B cell (primary cell): ENCODE data around the gene IL17A. TPM values are rescaled to one million over a fixed set of nuclear protein-coding genes. Genes with fewer than 3 reads are reported as not detected.

Experiments used
- ATAC-seq: fragments of 200-7000 bp; cut with Tn5 transposase; one replicate; pipeline ENCODE4 v1.10.0; 2021; ENCODE audit warnings: low read depth, mild to moderate bottlenecking, moderate number of reproducible peaks, moderate library complexity
- CTCF ChIA-PET: fragments of 350-600 bp; sonication (Branson Sonifier 250); formaldehyde crosslinking; loops from one replicate; lab custom pipeline; 2021; ENCODE audit warnings: antibody characterized with exemption, inconsistent platforms; lab: Charles Lee
- POLR2A ChIA-PET: fragments of 350-600 bp; sonication (Branson Sonifier 250); formaldehyde crosslinking; loops from one replicate; lab custom pipeline; 2021; ENCODE audit warnings: antibody characterized with exemption; lab: Charles Lee
- DNase-seq: peaks from one replicate; pipeline ENCODE4 v3.0.0; 2013
- H2AFZ ChIP-seq: 2 replicates; pipeline ENCODE4 v1.6.1; 2012; ENCODE audit warnings: mild to moderate bottlenecking, low read depth, low read length; ENCODE audit not compliant: insufficient read depth, poor library complexity, severe bottlenecking
- H3K27ac ChIP-seq, 2 donors: 1 replicate in 1 of 2; 2 replicates in 1 of 2; pipeline ENCODE4 v1.5.1; 2012 to 2013; ENCODE audit warnings: low read length in 2 of 2, mild to moderate bottlenecking in 2 of 2, moderate library complexity in 1 of 2
- H3K27me3 ChIP-seq, 4 experiments: fragments of 200-600 bp in 1 of 4; sonication (generic) in 1 of 4; replicated peaks in 1 of 4; 1 replicate in 2 of 4; 2 replicates in 2 of 4; pipeline versions ENCODE4 v1.6.1 to v1.7.0; 2013 to 2016; ENCODE audit warnings: low read length in 3 of 4, mild to moderate bottlenecking in 2 of 4, mixed read lengths in 1 of 4, moderate library complexity in 1 of 4; ENCODE audit not compliant: insufficient read depth in 4 of 4, control insufficient read depth in 3 of 4; ENCODE audit errors: control extremely low read depth in 1 of 4
- H3K36me3 ChIP-seq, 2 experiments: replicated peaks in 1 of 2; 1 replicate in 1 of 2; 2 replicates in 1 of 2; pipeline versions ENCODE4 v1.6.1 to v1.7.1; 2013; ENCODE audit warnings: low read length in 1 of 2; ENCODE audit not compliant: insufficient read depth in 2 of 2, control insufficient read depth in 1 of 2; ENCODE audit errors: control extremely low read depth in 1 of 2, extremely low read depth in 1 of 2
- H3K4me1 ChIP-seq, 2 donors: fragments of 200-600 bp in 1 of 2; sonication (generic) in 1 of 2; 1 replicate in 1 of 2; 2 replicates in 1 of 2; pipeline versions ENCODE4 v1.5.1 to v1.6.1; 2013 to 2017; ENCODE audit warnings: low read length in 2 of 2; ENCODE audit not compliant: control insufficient read depth in 2 of 2, insufficient read depth in 2 of 2
- H3K4me2 ChIP-seq: replicated peaks from 2 replicates; pipeline ENCODE3; 2012; ENCODE audit warnings: mild to moderate bottlenecking, low read depth, low read length; ENCODE audit not compliant: poor library complexity, severe bottlenecking
- H3K4me3 ChIP-seq, 5 experiments: fragments of 200-600 bp in 1 of 5; sonication (generic) in 1 of 5; 1 replicate in 3 of 5; 2 replicates in 2 of 5; pipeline versions ENCODE4 v1.5.1 to v1.7.0; 2011 to 2016; ENCODE audit warnings: low read length in 4 of 5, mild to moderate bottlenecking in 4 of 5, low read depth in 2 of 5, control low read depth in 1 of 5, moderate library complexity in 1 of 5; ENCODE audit not compliant: insufficient read depth in 1 of 5; ENCODE audit errors: control extremely low read depth in 1 of 5, extremely low read depth in 1 of 5
- H3K79me2 ChIP-seq: fragments of 200-600 bp; sonication (generic); one replicate; pipeline ENCODE4 v1.6.0; 2016; ENCODE audit warnings: low read length; ENCODE audit not compliant: control insufficient read depth, insufficient read depth
- H3K9ac ChIP-seq: fragments of 200-600 bp; sonication (generic); 2 replicates; pipeline ENCODE4 v1.6.1; 2017; ENCODE audit warnings: mild to moderate bottlenecking, low read length, moderate library complexity
- H3K9me3 ChIP-seq, 3 donors: one replicate each; pipeline versions ENCODE4 v1.6.1 to v1.7.1; 2013; ENCODE audit warnings: low read length in 2 of 3; ENCODE audit not compliant: control insufficient read depth in 2 of 3, insufficient read depth in 1 of 3; ENCODE audit errors: control extremely low read depth in 1 of 3
- H4K20me1 ChIP-seq: 2 replicates; pipeline ENCODE4 v1.6.0; 2012; ENCODE audit warnings: mild to moderate bottlenecking, low read length; ENCODE audit not compliant: insufficient read depth, control insufficient read depth, poor library complexity, severe bottlenecking
- H3K27ac Mint-ChIP-seq: one replicate; pipeline ENCODE4 v1.8.0; 2021; ENCODE audit warnings: mixed read lengths
- H3K27me3 Mint-ChIP-seq: one replicate; pipeline ENCODE4 v1.8.0; 2021; ENCODE audit warnings: mixed read lengths
- H3K4me1 Mint-ChIP-seq: one replicate; pipeline ENCODE4 v1.8.0; 2021; ENCODE audit warnings: mixed read lengths
- H3K4me3 Mint-ChIP-seq: one replicate; pipeline ENCODE4 v1.8.0; 2021; ENCODE audit warnings: mixed read lengths
- H3K9me3 Mint-ChIP-seq: one replicate; pipeline ENCODE4 v1.8.0; 2022; ENCODE audit warnings: mixed read lengths; ENCODE audit not compliant: insufficient read depth
- CTCF ChIP-seq: fragments of 200-600 bp; IDR thresholded peaks from one replicate; pipeline ENCODE4 v1.8.0; 2022; ENCODE audit warnings: antibody characterized with exemption, mild to moderate bottlenecking
- EZH2 ChIP-seq: IDR thresholded peaks from 2 replicates; pipeline ENCODE4 v1.6.1; 2012; ENCODE audit warnings: borderline replicate concordance, low read depth, mild to moderate bottlenecking, moderate library complexity, low read length; ENCODE audit not compliant: insufficient read depth, poor library complexity, severe bottlenecking
- whole genome bisulfite sequencing: methylation state at CpG from one replicate; pipeline ENCODE4 v1.1.5; 2013; ENCODE audit warnings: missing lambda C conversion rate; ENCODE audit not compliant: insufficient coverage; 5-methylcytosine and 5-hydroxymethylcytosine counted together
- intact Hi-C: fragments of 100-400 bp; cut with micrococcal nuclease; formaldehyde crosslinking; loops from one replicate; pipeline ENCODE4 v1.10.0; 2022
- polyA plus RNA-seq: library from polyadenylated mRNA; depleted of rRNA; stranded (reverse); fragments of >200 nt; gene quantifications from 2 replicates; pipeline ENCODE4 v1.2.3, GENCODE V29; 2012
- total RNA-seq, 2 donors: library from RNA; stranded (reverse); fragments of 120-200 nt in 1 of 2; gene quantifications; 1 replicate in 1 of 2; 2 replicates in 1 of 2; pipeline versions ENCODE4 v1.2.3 to v1.2.4, GENCODE V29; 2013 to 2022

The IL17A gene
- total and polyA plus RNA-seq, 2 donors (not counting 1 experiment from before 2014, with no cell fraction given), result not detected

GRCh38 chr6:52152070-52152423 lies 34.1 kb upstream of the IL17A start:
- DNase-seq (no peak), ATAC-seq (no peak)
- ChIA-PET POLR2A (no interaction called here), CTCF (interaction anchor here (0.7 kb wide), 2 partner anchors 8 to 210 kb away, joined by 3 read pairs; partner anchors contain the start of gene PAQR8)
- no peak overlapping the region for H3K9ac ChIP-seq
- H3K79me2 ChIP-seq, result no peaks in the 10 kb centered on the region
- TF ChIP-seq EZH2 (no peak), CTCF (no peak)
- Mint-ChIP-seq H3K27ac (no peak overlapping the region), H3K27me3 (peaks cover 12% of the 10 kb centered on the region), H3K4me1 (peaks cover 14% of the 10 kb centered on the region), H3K9me3 (no peaks in the 10 kb centered on the region), H3K4me3 (no peak overlapping the region)
- intact Hi-C loops, result no loop called here
- no peak overlapping the region for H3K4me3 ChIP-seq
- no peaks in the 10 kb centered on the region for H3K36me3 ChIP-seq
- H3K27ac ChIP-seq, result no peak overlapping the region
- no peaks in the 10 kb centered on the region for H3K27me3 ChIP-seq
- no peak overlapping the region for H2AFZ ChIP-seq
- H3K9me3 ChIP-seq, result no peaks in the 10 kb centered on the region
- no peaks in the 10 kb centered on the region for H4K20me1 ChIP-seq
- H3K4me2 ChIP-seq, result no peak overlapping the region
- peaks cover 7 to 8% of the 10 kb centered on the region in 2 donors for H3K4me1 ChIP-seq

DNA sequence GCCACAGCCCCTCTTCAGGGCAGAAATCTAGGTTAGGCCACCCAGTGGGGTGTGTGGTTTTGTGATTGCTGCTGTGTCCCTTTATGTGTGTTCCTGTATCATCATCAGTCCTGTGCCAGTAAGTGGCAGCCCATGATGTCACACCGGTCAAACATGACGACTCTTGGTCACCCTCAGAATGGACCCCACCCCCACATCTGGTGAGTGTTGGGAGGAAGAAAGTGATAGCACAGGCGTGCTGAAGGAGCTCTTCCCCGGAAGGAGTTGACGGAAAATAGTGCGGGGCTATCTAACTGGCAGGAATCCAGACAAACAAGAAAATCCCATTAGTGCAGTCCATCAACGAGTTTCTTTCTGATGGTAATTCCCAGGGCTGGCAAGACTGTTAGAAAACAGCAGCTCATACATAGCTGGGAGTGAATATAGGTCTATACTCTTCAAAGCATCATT lies 33.4 kb upstream of the IL17A start:
- ChIA-PET POLR2A (no interaction called here), CTCF (no interaction called here)
- Histone ChIP-seq H4K20me1 (no peaks in the 10 kb centered on the region), H3K9ac (no peak overlapping the region), H3K27me3 (no peaks in the 10 kb centered on the region), H3K27ac (no peak overlapping the region), H3K36me3 (no peaks in the 10 kb centered on the region), H3K4me2 (no peak overlapping the region), H3K79me2 (no peaks in the 10 kb centered on the region), H3K4me3 (no peak overlapping the region), H3K4me1 (peaks cover 7 to 8% of the 10 kb centered on the region in 2 donors), H2AFZ (no peak overlapping the region), H3K9me3 (no peaks in the 10 kb centered on the region)
- TF ChIP-seq EZH2 (no peak), CTCF (no peak)
- DNase-seq (no peak), ATAC-seq (no peak)
- Mint-ChIP-seq H3K27ac (no peak overlapping the region), H3K4me1 (peaks cover 14% of the 10 kb centered on the region), H3K9me3 (no peaks in the 10 kb centered on the region), H3K4me3 (no peak overlapping the region), H3K27me3 (peaks cover 12% of the 10 kb centered on the region)
- 93% methylated on average over 3 of the region's 7 CpGs for WGBS
- intact Hi-C loops, result no loop called here
